ENCODE data around the gene PATE3.

GRCh38 chr11:125763483-125763882 is 24.4 kb upstream of the PATE3 start:
- TF ChIP-seq, protein P1, sequence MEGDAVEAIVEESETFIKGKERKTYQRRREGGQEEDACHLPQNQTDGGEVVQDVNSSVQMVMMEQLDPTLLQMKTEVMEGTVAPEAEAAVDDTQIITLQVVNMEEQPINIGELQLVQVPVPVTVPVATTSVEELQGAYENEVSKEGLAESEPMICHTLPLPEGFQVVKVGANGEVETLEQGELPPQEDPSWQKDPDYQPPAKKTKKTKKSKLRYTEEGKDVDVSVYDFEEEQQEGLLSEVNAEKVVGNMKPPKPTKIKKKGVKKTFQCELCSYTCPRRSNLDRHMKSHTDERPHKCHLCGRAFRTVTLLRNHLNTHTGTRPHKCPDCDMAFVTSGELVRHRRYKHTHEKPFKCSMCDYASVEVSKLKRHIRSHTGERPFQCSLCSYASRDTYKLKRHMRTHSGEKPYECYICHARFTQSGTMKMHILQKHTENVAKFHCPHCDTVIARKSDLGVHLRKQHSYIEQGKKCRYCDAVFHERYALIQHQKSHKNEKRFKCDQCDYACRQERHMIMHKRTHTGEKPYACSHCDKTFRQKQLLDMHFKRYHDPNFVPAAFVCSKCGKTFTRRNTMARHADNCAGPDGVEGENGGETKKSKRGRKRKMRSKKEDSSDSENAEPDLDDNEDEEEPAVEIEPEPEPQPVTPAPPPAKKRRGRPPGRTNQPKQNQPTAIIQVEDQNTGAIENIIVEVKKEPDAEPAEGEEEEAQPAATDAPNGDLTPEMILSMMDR (IDR thresholded peaks at IDR 0.05; ENCODE audit: low read depth, low read length): no peak
- no peak for TF ChIP-seq EZH2phosphoT487 (IDR thresholded peaks at IDR 0.05; ENCODE audit: low read depth)

Measured in OCI-LY3 (cell line).